DMS53 (cell line): ENCODE measurements around the gene QRFP.

Source experiments
- DNase-seq: peaks from one replicate; lab custom pipeline; 2025; lab: John Stamatoyannopoulos, UW

QRFP gene

GRCh38 chr9:130904070-130905044, 7.7 kb upstream of the QRFP start:
- DNase-seq: no peak

GRCh38 chr9:130903194-130904069, 6.8 kb upstream of the QRFP start:
- DNase-seq: no peak

GRCh38 chr9:130902204-130903185, 5.9 kb upstream of the QRFP start:
- no peak for DNase-seq

GRCh38 chr9:130901498-130902203, 5.0 kb upstream of the QRFP start:
- no peak for DNase-seq

- DNase-seq: no peak
These were observed 4.3 kb upstream of the QRFP start for GRCh38 chr9:130900701-130901497.

GRCh38 chr9:130899051-130899748, 2.6 kb upstream of the QRFP start:
- DNase-seq: no peak

- DNase-seq: peak; percentile 69
These were observed 1.9 kb upstream of the QRFP start for GRCh38 chr9:130898552-130898852.

- no peak for DNase-seq
These were observed 1.4 kb upstream of the QRFP start for GRCh38 chr9:130897848-130898551.

- DNase-seq: no peak
These were observed 616 bp upstream of the QRFP start for GRCh38 chr9:130897105-130897751.

GRCh38 chr9:130895481-130896232, 955 bp downstream of the QRFP start:
- peak; percentile 61 for DNase-seq

- no peak for DNase-seq
These were observed 1.6 kb downstream of the QRFP start for GRCh38 chr9:130895038-130895437.

- no peak for DNase-seq
These were observed 2.1 kb downstream of the QRFP start for GRCh38 chr9:130894546-130894945.

GRCh38 chr9:130893341-130894101, 3.1 kb downstream of the QRFP start:
- peak; percentile 42 for DNase-seq

- no peak for DNase-seq
These were observed 3.9 kb downstream of the QRFP start for GRCh38 chr9:130892477-130893304.

- DNase-seq: no peak
These were observed 4.7 kb downstream of the QRFP start for GRCh38 chr9:130891688-130892476.
